ENCODE results near the gene CYP19A1. TPM values are rescaled to one million over a fixed set of nuclear protein-coding genes. Genes with fewer than 3 reads are reported as not detected.

Gene CYP19A1
- total RNA-seq, 1 experiment from 2014 or later, result not detected

DNA sequence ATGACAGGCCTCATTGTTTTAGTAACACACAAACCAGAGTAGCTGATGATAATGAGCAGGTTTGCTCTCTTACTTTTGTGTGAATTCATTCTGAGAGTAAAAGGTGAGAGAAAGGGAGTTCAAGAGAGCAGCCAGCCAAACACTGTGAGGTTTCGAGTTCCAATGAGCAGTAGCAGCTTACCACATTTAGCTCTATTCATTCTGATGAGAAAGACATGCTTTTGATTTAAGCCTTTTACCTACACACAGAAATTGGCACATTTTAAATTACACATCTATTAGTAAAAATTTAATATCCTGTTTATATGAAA lies 31.0 kb upstream of the CYP19A1 start:
- H3K4me1 ChIP-seq (replicated peaks), result peaks cover 34% of the 10 kb centered on the region
- H3K27ac ChIP-seq, result no peak overlapping the region
- H3K4me3 ChIP-seq, result no peak overlapping the region
- no peaks in the 10 kb centered on the region for H3K36me3 ChIP-seq
- H3K9me3 ChIP-seq (replicated peaks), result no peaks in the 10 kb centered on the region
- no peaks in the 10 kb centered on the region for H3K27me3 ChIP-seq (replicated peaks)
- no peak for DNase-seq (ENCODE audit: low read depth in 1 of 2, low spot score in 2 of 2)

DNA sequence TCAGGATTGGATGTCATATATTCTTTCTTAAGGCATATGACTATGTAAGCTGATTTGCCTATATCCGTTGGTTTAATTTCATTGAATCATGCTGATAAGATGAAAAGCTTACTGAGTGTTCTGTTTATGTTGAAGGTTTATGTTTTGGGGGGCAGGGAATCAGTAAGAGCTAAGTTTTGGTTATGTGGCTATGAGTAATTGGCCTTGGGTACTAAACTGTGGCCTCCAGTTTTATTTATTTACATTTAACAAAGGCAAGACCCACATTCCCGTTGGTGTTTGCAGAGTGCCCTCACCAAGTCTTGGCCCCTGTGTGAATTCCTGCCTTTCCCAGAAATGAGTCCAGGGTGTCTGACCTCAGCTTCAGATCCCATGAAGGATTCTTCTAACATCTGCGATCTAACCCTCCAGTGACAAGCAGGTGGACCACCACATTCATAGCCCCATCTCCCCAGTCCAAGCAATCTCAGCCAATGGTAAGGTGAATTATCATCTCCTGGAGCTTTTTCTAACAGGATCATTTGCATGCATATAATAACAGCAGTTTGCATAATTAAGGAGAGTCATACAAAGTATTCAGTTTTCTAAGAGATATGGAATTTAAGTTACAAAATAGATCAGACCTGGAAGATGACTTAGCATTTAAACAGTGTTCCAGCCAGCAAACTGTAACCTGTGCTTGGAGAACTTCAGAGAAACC lies 30.5 kb upstream of the CYP19A1 start:
- Histone ChIP-seq H3K4me3 (no peak overlapping the region), H3K27me3 (replicated peaks) (no peaks in the 10 kb centered on the region), H3K27ac (peak overlapping the region; percentile 33), H3K9me3 (replicated peaks) (no peaks in the 10 kb centered on the region), H3K36me3 (no peaks in the 10 kb centered on the region), H3K4me1 (replicated peaks) (peaks cover 34% of the 10 kb centered on the region)
- peak; percentile 80 to 87 for DNase-seq (ENCODE audit: low read depth in 1 of 2, low spot score in 2 of 2)

DNA sequence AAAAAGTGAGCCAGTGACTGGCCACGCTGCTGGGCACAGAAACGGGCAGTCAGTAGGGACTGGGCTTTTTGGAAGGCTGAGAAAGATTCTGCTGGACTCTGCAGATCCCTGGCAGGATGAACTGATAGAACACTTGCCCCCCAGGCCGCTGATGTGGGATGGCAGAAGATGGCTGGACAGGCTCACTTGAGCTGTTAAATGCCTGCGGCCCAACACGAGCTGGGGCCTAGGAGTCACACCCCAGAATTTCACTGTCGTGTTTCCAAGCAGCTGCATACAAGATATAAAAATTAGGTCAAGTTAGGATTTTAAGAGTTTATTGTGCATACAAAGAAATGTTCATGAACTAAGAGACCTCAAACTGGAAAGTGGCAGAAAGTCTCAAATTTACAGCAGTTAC lies 29.9 kb upstream of the CYP19A1 start:
- Histone ChIP-seq H3K4me1 (replicated peaks) (peaks cover 34% of the 10 kb centered on the region), H3K36me3 (no peaks in the 10 kb centered on the region), H3K4me3 (no peak overlapping the region), H3K27ac (peak overlapping the region; percentile 33), H3K9me3 (replicated peaks) (no peaks in the 10 kb centered on the region), H3K27me3 (replicated peaks) (no peaks in the 10 kb centered on the region)
- DNase-seq (ENCODE audit: low read depth in 1 of 2, low spot score in 2 of 2), result no peak

DNA sequence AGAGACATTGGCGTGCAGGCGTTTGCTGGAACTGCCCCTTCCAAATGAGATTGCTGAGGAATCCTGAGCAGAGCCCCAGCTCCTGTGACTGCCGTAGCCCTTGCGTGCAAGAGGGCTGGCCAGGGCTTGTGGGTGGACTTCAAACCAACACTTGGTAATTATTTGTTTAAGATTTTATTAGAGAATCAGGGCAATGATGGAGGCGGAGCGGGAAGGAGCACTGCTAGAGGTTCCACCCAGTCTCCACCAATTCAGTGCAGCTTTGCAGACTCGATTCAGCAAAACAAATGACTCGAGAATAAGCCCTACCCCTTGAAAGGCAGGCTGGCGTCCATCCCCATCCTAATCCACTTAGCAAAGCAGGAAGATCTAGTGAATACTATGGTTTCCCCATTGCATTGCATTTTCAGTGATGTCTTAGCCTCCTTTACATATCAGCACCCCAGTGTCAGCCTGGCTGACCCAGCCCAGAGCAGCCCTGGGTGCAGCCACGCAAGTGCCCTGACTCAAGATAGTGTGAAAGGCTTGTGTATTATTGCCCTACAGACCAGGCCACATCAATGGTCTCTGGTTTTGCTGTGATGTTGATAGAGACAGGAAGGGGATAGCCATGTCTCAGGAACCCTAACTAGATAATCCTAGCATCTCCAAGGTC lies 29.1 kb upstream of the CYP19A1 start:
- peak overlapping the region; percentile 33; the same call in 1 of the 2 replicates for H3K27ac ChIP-seq
- peak; percentile 78 to 81 for DNase-seq (ENCODE audit: low read depth in 1 of 2, low spot score in 2 of 2)
- peaks cover 34% of the 10 kb centered on the region for H3K4me1 ChIP-seq (replicated peaks)
- H3K4me3 ChIP-seq, result no peak overlapping the region
- H3K9me3 ChIP-seq (replicated peaks), result no peaks in the 10 kb centered on the region
- no peaks in the 10 kb centered on the region for H3K36me3 ChIP-seq
- H3K27me3 ChIP-seq (replicated peaks), result no peaks in the 10 kb centered on the region

DNA sequence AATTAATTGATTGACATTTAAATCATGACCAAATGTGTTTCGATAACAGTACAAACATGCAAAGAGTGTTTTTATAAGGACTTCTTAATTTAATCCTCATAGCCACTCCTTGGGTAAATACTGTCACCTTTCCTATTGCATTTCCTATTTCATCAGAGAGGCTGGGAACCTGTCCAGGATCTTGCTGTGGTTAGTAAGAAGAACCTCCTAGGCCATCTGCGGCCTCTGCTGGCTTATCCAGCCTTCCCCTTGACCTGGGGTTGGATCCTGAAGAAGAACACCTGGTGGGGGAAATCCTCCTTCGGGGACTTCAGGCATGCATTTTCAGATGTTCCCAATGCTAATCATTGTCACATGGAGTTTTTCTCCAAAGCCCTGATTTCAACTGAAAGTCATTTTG lies 28.5 kb upstream of the CYP19A1 start:
- Histone ChIP-seq H3K4me3 (no peak overlapping the region), H3K4me1 (replicated peaks) (peaks cover 34% of the 10 kb centered on the region), H3K36me3 (no peaks in the 10 kb centered on the region), H3K27ac (no peak overlapping the region), H3K9me3 (replicated peaks) (no peaks in the 10 kb centered on the region), H3K27me3 (replicated peaks) (no peaks in the 10 kb centered on the region)
- DNase-seq (ENCODE audit: low read depth in 1 of 2, low spot score in 2 of 2), result no peak

DNA sequence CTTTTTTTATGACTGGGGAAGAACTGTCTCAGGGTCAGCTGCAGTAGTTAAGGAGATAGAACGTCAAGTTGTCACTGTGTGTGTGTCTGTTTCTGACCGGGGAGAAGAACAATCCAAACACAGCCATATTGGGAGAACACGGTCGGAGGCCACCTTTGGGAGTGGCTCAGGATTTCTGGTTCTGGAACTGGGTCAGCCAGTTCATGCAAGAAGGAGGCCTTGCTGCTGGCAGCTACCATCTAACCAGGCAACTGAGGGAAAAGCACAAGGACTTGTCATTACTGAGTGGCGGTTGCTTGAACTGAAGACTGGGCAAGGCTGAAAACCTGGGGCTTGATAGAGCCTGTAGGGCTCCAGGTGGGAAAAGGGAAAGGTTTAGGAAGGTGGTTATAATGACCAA lies 27.7 kb upstream of the CYP19A1 start:
- H3K9me3 ChIP-seq (replicated peaks), result no peaks in the 10 kb centered on the region
- no peaks in the 10 kb centered on the region for H3K36me3 ChIP-seq
- no peak for DNase-seq (ENCODE audit: low read depth in 1 of 2, low spot score in 2 of 2)
- H3K27ac ChIP-seq, result no peak overlapping the region
- no peaks in the 10 kb centered on the region for H3K27me3 ChIP-seq (replicated peaks)
- peaks cover 34% of the 10 kb centered on the region for H3K4me1 ChIP-seq (replicated peaks)
- H3K4me3 ChIP-seq, result no peak overlapping the region

DNA sequence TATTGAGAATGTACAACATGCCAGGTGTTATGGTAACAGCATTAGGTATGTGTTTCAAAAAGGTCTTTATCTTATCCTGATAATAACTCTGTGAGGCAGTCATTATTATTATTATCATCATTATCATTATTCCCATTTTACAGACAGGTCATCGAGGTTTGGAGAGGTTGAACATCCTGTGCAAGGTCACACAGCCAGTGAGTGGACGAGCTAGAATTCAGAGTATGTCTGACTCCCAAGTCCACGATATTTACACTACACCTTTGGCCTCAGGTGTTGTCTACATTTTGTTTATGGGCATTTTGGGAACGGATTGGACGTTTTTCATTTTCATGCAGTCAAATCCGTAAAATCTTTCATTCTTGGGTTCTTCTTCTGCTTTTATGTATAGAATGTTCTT lies 27.0 kb upstream of the CYP19A1 start:
- no peak for DNase-seq (ENCODE audit: low read depth in 1 of 2, low spot score in 2 of 2)
- Histone ChIP-seq H3K27me3 (replicated peaks) (no peaks in the 10 kb centered on the region), H3K4me3 (no peak overlapping the region), H3K4me1 (replicated peaks) (peaks cover 34% of the 10 kb centered on the region), H3K27ac (no peak overlapping the region), H3K9me3 (replicated peaks) (no peaks in the 10 kb centered on the region), H3K36me3 (no peaks in the 10 kb centered on the region)

DNA sequence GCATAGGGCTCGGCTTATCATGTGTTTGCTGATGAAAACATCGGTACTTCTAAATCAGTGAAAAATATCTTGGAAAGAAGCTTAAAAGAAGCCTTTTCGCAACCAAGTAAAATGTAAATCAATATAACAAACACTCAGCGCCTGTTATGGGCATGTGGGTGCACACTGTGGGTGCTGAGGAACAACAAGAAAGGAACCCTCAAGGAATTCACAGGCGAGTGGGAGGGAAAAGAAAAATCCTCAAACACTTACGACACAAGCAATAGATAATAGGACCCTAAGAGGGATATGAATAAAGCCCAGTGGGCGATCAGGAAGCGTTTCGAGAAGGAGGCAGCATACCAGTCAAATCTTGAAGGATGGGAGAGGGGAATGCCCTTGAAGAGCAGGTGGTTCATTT lies 25.0 kb upstream of the CYP19A1 start:
- Histone ChIP-seq H3K4me3 (no peak overlapping the region), H3K27ac (no peak overlapping the region), H3K27me3 (replicated peaks) (no peaks in the 10 kb centered on the region), H3K9me3 (replicated peaks) (no peaks in the 10 kb centered on the region), H3K36me3 (no peaks in the 10 kb centered on the region), H3K4me1 (replicated peaks) (peaks cover 19% of the 10 kb centered on the region)
- DNase-seq (ENCODE audit: low read depth in 1 of 2, low spot score in 2 of 2), result no peak

DNA sequence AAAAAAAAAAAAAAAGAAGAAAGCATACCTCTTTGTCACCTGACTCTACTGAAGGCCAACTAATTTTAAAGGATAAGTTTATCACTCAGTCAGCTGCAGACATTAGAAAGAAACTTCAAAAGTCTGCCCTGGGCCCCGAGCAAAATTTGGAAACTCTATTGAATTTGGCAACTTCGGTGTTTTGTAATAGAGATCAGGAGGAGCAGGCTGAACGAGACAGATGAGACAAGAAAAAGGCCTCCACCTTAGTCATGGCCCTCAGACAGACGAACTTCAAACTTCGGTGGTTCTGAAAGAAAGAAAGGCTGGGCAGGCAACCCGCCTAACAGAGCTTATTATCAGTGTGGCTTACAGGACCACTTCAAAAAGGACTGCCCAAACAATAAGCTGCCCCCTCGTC lies 21.6 kb upstream of the CYP19A1 start:
- Histone ChIP-seq H3K27ac (no peak overlapping the region), H3K4me3 (no peak overlapping the region)

DNA sequence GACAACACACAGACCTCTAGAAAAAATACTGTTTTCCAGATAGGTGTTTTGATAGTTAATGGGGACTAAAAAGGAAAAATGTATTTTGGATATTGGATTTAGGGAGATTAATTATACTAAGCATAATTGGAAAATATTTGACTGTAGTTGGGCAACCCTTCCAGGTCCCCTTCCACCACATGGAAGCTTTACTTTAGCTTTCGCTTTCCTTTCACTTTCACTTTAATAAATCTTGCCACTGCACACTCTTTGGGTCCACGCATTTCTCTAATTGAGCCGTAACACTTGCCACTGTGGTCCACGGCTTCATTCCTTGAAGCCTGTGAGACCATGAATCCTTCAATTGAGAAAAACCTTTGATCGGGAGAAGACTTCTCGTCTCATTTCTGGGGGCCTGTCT lies 18.6 kb upstream of the CYP19A1 start:
- Histone ChIP-seq H3K27me3 (replicated peaks) (0 out of 2 replicates have a peak, but pooled peaks cover 5% of the 10 kb centered on the region), H3K27ac (no peak overlapping the region), H3K4me1 (replicated peaks) (no peaks in the 10 kb centered on the region), H3K4me3 (no peak overlapping the region), H3K9me3 (replicated peaks) (no peaks in the 10 kb centered on the region), H3K36me3 (no peaks in the 10 kb centered on the region)
- no peak for DNase-seq (ENCODE audit: low read depth in 1 of 2, low spot score in 2 of 2)

More for the DNA sequence above, 21.6 kb upstream of the CYP19A1 start:
- H3K36me3 ChIP-seq, result no peaks in the 10 kb centered on the region
- H3K9me3 ChIP-seq (replicated peaks), result no peaks in the 10 kb centered on the region
- H3K4me1 ChIP-seq (replicated peaks), result no peaks in the 10 kb centered on the region
- DNase-seq (ENCODE audit: low read depth in 1 of 2, low spot score in 2 of 2), result no peak
- no peaks in the 10 kb centered on the region for H3K27me3 ChIP-seq (replicated peaks)

DNA sequence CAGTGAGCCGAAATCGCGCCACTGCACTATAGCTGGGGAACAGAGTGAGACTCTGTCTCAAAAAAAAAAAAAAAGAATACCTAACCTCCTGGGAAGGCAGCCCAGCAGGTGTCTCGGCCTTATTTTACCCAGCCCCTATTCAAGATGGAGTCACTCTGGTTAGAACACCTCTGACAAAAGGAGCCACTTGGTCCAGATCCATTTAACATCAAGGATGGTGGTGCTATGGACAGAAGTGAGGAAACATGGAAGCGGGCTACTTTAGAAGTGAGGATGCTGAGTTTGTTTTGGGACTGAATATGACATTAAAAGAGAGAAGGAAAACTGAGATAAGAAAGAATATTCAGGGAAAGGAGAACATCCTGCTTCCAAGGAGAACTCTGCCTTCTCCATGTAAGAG lies 17.8 kb upstream of the CYP19A1 start:
- Histone ChIP-seq H3K27me3 (replicated peaks) (0 out of 2 replicates have a peak, but pooled peaks cover 5% of the 10 kb centered on the region), H3K9me3 (replicated peaks) (no peaks in the 10 kb centered on the region)
- DNase-seq (ENCODE audit: low read depth in 1 of 2, low spot score in 2 of 2), result no peak

DNA sequence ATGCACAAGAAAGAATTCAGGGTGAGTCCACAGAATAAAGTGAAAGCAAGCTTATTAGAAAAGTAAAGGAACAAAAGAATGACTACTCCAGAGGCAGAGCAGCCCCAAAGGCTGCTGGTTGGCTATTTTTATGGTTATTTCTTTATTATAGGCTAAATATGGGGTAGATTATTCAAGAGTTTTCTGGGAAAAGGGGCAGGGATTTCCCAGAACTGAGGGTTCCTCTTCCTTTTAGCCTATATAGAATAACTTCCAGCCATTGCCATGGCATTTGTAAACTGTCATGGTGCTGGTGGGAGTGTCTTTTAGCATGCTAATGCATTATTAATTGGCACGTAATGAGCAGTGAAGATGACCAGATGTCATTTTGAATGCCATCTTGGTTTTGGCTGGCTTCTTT lies 16.7 kb upstream of the CYP19A1 start:
- Histone ChIP-seq H3K4me3 (no peak overlapping the region), H3K27me3 (replicated peaks) (0 out of 2 replicates have a peak, but pooled peaks cover 5% of the 10 kb centered on the region), H3K36me3 (no peaks in the 10 kb centered on the region), H3K9me3 (replicated peaks) (no peaks in the 10 kb centered on the region), H3K27ac (no peak overlapping the region), H3K4me1 (replicated peaks) (no peaks in the 10 kb centered on the region)
- no peak for DNase-seq (ENCODE audit: low read depth in 1 of 2, low spot score in 2 of 2)

More for the DNA sequence above, 17.8 kb upstream of the CYP19A1 start:
- Histone ChIP-seq H3K4me3 (no peak overlapping the region), H3K4me1 (replicated peaks) (no peaks in the 10 kb centered on the region), H3K36me3 (no peaks in the 10 kb centered on the region), H3K27ac (no peak overlapping the region)

DNA sequence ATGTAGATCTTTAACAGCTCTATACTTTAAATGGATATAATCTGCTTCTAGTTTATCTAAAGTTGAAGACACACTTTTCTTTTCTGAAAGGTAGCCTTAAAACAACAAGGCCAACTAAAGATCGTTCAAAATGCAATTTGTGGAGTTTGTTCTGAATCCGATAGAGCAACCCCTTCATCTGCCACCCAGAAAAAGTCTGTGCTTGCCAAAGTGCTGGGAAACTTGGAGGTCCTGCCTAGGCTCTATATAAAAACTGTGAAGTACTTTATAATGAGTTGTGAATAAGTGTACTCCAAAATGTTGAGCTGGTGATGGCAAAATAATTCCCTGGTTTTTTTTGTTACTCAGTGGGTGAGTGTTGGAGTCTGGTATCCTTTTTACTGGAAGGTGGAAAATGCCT lies 15.6 kb upstream of the CYP19A1 start:
- Histone ChIP-seq H3K27me3 (replicated peaks) (0 out of 2 replicates have a peak, but pooled peaks cover 5% of the 10 kb centered on the region), H3K4me1 (replicated peaks) (peaks cover 5% of the 10 kb centered on the region), H3K9me3 (replicated peaks) (no peaks in the 10 kb centered on the region), H3K27ac (no peak overlapping the region), H3K4me3 (no peak overlapping the region), H3K36me3 (no peaks in the 10 kb centered on the region)
- no peak for DNase-seq (ENCODE audit: low read depth in 1 of 2, low spot score in 2 of 2)

DNA sequence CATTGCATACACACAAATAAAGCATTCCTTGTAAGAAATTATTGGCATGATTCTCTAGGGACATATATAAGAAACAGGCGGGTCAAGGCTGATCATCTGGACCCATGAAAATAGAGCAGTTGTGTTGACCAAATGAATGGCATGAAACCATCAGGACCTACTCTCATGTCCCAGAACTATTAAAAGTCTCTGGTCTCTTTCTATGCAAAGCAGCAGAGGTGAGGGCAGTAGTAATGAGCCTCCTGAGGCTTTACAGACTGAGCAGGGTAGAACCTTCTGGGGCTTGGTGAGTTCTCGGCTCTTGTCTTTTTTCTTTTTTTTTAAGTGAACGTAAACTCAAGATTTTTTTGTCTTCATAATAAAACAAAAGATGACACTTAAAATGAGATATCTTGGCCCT lies 12.3 kb upstream of the CYP19A1 start:
- no peak for DNase-seq (ENCODE audit: low read depth in 1 of 2, low spot score in 2 of 2)
- H3K27ac ChIP-seq, result no peak overlapping the region
- H3K4me3 ChIP-seq, result no peak overlapping the region
- H3K27me3 ChIP-seq (replicated peaks), result 0 out of 2 replicates have a peak, but pooled peaks cover 5% of the 10 kb centered on the region
- peaks cover 10% of the 10 kb centered on the region for H3K4me1 ChIP-seq (replicated peaks)
- no peaks in the 10 kb centered on the region for H3K9me3 ChIP-seq (replicated peaks)
- H3K36me3 ChIP-seq, result no peaks in the 10 kb centered on the region

Measured in SJSA1 (cell line).